ENCODE results near the gene SLC36A1.

Gene SLC36A1

DNA sequence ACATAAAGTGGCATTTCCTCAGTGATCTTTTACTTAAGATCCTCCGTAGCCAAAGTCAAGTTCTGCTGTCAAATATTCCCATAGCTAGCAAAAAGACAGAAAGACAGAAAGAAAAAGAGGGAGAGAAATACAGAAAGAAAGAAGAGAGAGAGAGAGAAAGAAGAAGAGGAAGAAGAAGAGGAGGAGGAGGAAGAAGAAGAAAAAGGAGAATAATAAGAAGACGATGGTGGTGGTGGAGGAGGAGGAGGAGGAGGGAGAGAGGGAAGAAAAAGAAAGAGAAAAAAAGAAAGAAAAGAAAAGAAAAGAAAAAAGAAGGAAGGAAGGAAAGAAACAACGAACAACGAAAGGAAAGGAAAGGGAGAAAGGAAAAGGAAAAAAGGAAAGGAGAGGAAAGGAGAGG lies 89.6 kb downstream of the SLC36A1 start:
- in situ Hi-C loops (cut with HindIII; ENCODE audit: low pct_unique_long_range_greater_than_20kb, low sequenced_read_pairs), result no loop called here
- no peak for DNase-seq (ENCODE audit: low read depth in 1 of 2, low spot score in 1 of 2)
- no peak for TF ChIP-seq JUND (IDR thresholded peaks at IDR 0.05; ENCODE audit: low read depth)

DNA sequence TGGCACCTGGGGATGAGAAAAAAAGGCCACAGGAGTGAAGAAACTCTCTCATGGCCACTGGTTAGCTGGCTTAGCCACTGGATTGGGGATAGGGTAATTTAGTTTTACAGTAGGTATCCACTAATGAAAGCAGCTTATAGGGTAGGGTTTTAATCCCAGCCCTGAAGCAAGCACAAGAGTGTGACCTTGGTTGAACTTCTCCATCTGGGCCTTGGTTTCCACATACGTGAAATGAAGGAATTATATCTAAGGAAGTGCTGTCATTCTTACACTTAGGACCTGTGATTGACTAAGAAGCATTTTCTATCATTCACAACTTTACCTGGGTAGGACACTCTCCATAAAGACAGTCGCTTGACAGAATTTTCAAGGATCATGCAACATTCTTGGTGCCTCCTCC lies 94.2 kb downstream of the SLC36A1 start:
- in situ Hi-C loops (cut with HindIII; ENCODE audit: low pct_unique_long_range_greater_than_20kb, low sequenced_read_pairs), result no loop called here
- no peak for DNase-seq (ENCODE audit: low read depth in 1 of 2, low spot score in 1 of 2)

More for the DNA sequence above, 94.2 kb downstream of the SLC36A1 start:
- no peak for TF ChIP-seq JUND (IDR thresholded peaks at IDR 0.05; ENCODE audit: low read depth)
